PFSK-1 (cell line): ENCODE results near the gene AKAP8L.

Experiments used
- FOXP2 ChIP-seq: optimal IDR thresholded peaks from 2 replicates; pipeline ENCODE3; 2011; ENCODE audit warnings: borderline replicate concordance, control low read depth, inconsistent platforms; ENCODE audit not compliant: insufficient read depth; ENCODE audit errors: extremely low read length, extremely low read depth
- POLR2AphosphoS5 ChIP-seq: IDR thresholded peaks from 2 replicates; pipeline ENCODE4 v1.6.1; 2012; ENCODE audit warnings: low read depth, mild to moderate bottlenecking, control low read depth, low read length, moderate library complexity
- REST ChIP-seq, 2 experiments: IDR thresholded peaks; 2 replicates each; pipeline versions ENCODE4 v1.6.1 to v1.8.0; 2011 to 2012; ENCODE audit warnings: low read depth in 2 of 2, low read length in 2 of 2, control low read depth in 1 of 2, inconsistent platforms in 1 of 2, mild to moderate bottlenecking in 1 of 2, moderate library complexity in 1 of 2; ENCODE audit not compliant: insufficient read depth in 1 of 2
- SIN3A ChIP-seq: IDR thresholded peaks from 2 replicates; pipeline ENCODE4 v1.6.1; 2012; ENCODE audit warnings: mild to moderate bottlenecking, low read length, moderate library complexity, borderline replicate concordance; ENCODE audit not compliant: insufficient read depth
- TAF1 ChIP-seq: IDR thresholded peaks from 2 replicates; pipeline ENCODE4 v1.6.1; 2012; ENCODE audit warnings: low read length, control low read depth, borderline replicate concordance; ENCODE audit not compliant: insufficient read depth

Gene AKAP8L

GRCh38 chr19:15439821-15440641 is 21.2 kb upstream of the AKAP8L start:
- no peak for TF ChIP-seq TAF1

- TF ChIP-seq REST (IDR thresholded peaks at IDR 0.05; ENCODE audit: insufficient read depth in 1 of 2, low read depth in 2 of 2, low read length in 2 of 2) = no peak
- TF ChIP-seq FOXP2 = no peak
- no peak for TF ChIP-seq SIN3A
- TF ChIP-seq POLR2AphosphoS5 = no peak
- no peak for TF ChIP-seq TAF1
These were observed 20.5 kb upstream of the AKAP8L start for GRCh38 chr19:15439078-15439799.

- TF ChIP-seq REST (IDR thresholded peaks at IDR 0.05; ENCODE audit: insufficient read depth in 1 of 2, low read depth in 2 of 2, low read length in 2 of 2) = no peak
- TF ChIP-seq FOXP2 = no peak
- TF ChIP-seq TAF1 = no peak
- no peak for TF ChIP-seq POLR2AphosphoS5
These were observed 19.8 kb upstream of the AKAP8L start for GRCh38 chr19:15438577-15438976.

GRCh38 chr19:15438124-15438496 is 19.3 kb upstream of the AKAP8L start:
- TF ChIP-seq POLR2AphosphoS5 (no peak), TAF1 (no peak), SIN3A (no peak), FOXP2 (no peak), REST (IDR thresholded peaks at IDR 0.05; ENCODE audit: insufficient read depth in 1 of 2, low read depth in 2 of 2, low read length in 2 of 2) (no peak)

GRCh38 chr19:15437355-15438123 is 18.8 kb upstream of the AKAP8L start:
- TF ChIP-seq FOXP2 = no peak
- TF ChIP-seq TAF1 = no peak
- TF ChIP-seq POLR2AphosphoS5 = no peak
- no peak for TF ChIP-seq REST (IDR thresholded peaks at IDR 0.05; ENCODE audit: insufficient read depth in 1 of 2, low read depth in 2 of 2, low read length in 2 of 2)
- TF ChIP-seq SIN3A = no peak
